ENCODE measurements around the gene WDR35.

The WDR35 gene

DNA sequence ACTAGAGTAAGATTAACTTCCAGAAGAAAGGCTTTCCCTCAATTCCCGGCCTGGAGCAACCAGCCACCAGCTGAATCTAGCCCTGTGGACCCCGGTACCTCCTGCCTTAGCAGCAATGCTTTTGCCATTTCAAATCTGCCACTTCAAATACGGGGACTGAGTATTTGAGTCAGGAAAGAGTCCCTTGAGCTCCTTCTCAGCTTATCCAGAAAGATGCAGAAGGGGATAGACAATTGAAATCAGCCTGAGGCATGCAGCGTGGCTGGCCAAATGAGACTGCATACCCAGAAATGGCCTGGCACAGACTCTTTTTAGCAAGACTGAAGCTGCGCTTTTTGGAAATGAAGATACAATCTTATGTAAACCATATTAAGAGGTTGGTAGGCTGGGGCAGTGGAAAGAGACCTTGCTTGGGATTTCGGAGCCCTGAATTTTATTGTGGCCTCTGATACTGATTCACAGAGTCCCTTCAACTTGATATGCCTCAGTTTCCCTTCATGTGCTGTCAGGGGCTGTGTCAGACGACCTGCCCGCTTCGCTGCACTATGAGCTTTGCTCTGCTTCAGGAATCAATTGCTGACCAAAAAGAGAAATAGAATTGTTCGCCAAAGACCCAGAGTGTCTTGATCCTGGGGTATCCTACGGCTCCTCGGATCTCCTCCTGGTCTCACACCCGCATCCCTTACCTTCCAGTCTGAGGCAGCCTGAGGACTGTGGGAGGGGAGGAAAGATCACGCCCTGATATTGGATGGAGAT is 21.5 kb upstream of the WDR35 start:
- DNase-seq = no peak

- DNase-seq = no peak
Measured at GRCh38 chr2:20008703-20009102, 18.8 kb upstream of the WDR35 start.

DNA sequence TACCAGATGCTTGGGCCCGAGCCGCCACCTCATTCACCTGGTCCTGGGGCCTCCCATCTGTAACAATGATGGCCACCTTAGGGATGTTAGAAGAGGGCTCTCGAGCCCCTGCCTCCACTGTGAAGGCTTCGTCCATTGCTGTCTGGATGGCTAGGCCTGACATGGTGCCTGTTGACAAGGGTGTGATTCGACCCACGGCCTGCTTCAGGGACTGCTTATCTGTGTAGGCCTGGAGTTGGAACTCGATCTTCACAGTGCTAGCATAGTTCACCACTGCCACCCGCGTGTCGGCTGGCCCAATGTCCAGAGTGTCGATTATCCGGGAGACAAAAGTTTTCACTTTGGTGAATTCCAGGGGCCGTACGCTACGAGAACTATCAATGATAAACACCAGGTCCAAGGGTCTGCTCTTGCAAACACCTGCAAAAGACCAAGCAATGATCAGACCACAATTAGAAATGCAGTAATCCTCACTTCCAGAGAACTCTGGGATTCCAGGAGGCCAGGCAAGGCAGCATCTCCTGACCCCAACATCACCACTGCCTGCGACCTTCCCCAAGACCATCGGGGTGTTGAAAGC is 16.1 kb upstream of the WDR35 start:
- DNase-seq = no peak

DNA sequence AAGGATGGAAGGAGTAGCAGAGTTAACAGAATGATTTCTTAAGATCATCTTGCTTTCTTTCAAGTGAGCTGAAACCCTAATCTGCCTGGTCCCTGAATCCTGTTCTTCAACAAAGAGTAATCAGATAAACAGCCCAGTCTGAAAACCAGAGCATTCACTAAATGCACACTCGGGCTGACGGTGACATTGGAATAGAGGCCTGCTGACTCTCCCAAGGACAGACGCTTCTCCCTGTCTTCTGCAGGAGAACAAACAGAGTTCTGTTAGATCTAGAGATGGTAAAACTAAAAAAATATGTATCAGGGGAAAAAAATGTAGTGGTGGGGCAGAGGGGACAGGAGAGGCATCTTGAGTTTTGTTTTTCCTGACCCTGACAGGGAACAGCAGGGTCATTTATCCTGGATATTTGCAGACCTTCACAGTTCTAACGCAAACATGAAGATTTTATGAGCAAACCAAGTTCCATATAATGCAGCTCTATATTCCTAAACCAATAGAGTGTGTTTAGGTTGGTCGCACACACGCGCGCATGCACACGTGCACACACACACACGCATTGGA is 15.2 kb upstream of the WDR35 start:
- no peak for DNase-seq

DNA sequence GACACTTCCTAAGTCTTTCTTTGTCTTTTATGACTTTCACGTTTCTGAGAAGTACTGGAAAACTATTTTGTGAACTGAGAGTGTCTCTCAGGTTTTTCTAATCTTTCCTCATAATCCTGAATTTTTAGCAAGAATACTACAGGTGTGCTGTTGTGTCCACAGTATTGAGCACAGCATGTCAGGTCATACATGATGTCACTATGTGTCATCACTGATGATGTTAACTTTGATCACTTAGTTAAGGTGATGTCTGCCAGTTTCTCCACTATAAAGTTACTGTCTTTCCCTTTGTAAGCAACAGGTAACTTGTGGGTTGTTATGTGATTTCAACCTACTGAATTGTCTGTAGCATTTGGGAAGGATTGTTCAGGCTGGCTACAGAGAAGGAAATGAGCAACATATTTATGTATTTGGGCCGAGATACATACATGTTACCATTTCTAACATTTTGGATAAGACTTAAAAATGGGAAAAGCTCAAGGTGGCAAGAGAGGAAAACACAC is 11.5 kb upstream of the WDR35 start:
- no peak for DNase-seq

DNA sequence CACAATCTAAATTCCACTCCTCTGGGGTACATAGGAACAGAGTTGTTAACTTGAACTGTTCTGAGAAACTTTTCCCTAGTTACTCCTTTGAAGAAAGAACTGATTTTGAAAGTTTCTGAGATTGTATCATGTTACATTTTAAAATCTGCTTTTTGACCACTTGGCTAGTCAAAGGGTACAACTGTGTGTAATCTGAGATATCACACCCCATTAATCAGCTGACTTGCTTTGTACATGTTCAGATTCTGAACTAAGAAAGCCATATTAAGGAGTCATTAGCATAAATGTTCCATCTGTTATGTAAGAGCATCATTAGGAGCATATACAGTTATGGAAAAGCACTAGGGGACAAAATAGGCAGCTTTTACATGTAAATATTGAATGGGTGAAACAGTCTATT is 3.8 kb upstream of the WDR35 start:
- no peak for DNase-seq

GRCh38 chr2:19991895-19992294 is 2.0 kb upstream of the WDR35 start:
- DNase-seq = no peak

DNA sequence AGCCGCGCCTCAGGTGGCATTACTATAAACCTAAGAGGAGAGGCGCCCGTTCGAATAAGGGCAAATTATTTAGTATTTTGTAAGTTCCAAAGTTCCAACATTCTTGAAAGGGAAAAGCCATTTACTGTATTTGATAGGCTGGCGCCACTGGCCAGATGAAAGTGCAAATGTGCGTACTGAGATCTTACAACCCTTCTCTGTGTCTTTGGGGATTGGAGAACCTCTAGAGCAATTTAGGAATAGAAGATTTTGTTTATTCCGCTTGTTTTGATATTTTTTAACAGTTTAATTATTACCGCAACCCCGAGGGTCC is 467 bp upstream of the WDR35 start:
- no peak for DNase-seq

- DNase-seq = no peak
Measured at GRCh38 chr2:19989342-19989666, 601 bp downstream of the WDR35 start.

- DNase-seq = no peak
Measured at GRCh38 chr2:19988600-19988999, 1.3 kb downstream of the WDR35 start.

DNA sequence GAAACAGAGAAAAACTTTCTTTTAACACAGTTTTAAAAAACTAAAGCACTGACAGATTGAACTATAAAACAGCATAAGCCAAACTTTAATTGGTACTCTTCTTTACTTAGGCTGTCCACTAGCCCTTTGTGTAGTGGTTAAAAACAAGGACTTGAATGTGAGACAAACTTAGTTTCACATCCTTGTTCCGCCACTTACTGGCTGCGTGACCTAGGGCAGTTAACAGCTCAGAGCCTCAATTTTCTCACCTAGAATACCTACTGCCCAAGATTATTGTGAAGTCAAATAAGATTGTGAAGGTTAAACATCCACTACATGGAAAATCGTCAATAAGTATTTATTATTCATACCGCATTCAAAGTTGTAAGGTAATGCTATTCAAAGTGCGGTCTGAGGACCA is 2.0 kb downstream of the WDR35 start:
- DNase-seq = no peak

DNA sequence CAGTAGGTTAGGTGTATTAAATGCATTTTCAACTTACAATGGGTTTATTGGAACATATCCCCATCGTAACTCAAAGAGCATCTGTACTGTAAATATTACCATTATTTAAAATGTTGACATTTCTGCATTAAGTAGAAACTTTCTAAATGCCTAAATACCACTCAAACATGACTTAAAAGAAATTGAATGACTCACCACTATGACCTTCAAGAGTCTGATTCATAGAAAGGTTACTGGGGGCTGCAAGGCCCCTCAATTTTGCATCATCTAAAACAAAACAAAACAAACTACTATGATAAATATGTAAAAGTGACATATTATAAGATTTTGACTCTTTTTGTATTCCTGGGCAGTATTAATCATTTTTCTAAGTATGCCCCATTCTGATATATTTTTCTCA is 7.6 kb downstream of the WDR35 start:
- no peak for DNase-seq

- DNase-seq = no peak
Measured at GRCh38 chr2:19979932-19980331, 10.0 kb downstream of the WDR35 start.

DNA sequence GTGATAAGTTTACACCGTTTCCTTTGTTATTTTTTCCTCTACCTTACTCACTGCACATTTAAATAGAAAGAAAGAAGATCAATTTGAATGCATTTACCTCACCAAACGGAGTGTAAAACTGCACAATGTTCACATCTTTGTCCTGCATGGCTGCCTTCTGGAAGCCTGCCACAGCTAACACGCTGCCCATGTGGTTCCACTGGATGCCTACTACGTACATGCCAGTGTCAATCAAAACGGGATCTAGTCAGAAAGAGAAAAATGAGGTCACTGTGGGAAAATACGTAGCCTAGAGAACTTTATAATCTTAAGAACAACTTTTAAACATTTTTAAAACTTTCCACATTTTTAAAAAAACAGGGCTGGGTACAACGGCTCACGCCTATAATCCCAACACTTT is 16.4 kb downstream of the WDR35 start:
- DNase-seq = no peak

GRCh38 chr2:19971691-19972090 is 18.2 kb downstream of the WDR35 start:
- DNase-seq = peak in 1 of 5 donors; percentile 67

- DNase-seq = no peak
Measured at GRCh38 chr2:19963386-19963785, 26.5 kb downstream of the WDR35 start.

DNA sequence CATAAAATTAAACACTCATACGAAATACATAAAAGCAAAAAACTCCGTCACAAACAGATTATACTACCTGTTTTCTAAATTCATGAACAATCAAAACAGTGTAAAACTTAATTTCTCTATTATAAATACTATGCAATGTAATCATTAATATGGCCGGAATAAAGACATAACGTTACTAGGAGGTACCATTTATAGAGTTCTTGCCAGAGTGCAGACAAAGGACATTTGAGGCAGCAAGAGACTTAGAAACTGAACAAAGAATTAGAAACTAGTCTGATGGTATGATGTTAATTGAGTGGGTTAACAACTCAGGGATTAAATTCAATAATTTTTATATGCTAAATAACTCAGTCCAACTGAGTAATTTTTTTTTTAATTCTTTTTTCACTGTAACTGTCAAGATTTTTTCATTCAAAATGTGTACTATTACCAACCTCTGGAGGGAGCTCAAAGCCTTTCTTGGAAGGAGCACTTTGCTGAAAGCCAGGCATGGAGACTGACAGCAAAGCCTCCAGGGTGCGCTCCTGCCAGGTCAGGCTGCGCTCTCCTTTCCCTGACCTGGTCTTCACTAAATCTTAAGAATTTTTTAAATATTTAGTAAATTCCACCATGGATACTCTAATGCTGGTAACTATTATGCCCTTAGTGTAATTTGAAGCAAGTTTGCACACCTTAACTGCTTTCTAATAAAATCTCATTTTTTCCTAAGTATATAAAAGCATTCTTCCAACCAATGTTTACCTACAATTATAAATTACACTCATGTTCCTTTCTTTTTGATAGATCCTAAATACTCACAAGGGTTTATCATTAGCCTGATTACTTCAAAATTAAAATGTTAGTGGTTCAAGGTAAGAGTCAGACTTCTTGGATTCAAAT is 34.1 kb downstream of the WDR35 start:
- peak; percentile 13 to 53 (median 22) for DNase-seq

- DNase-seq = no peak
Measured at GRCh38 chr2:19949071-19949470, 40.8 kb downstream of the WDR35 start.

- DNase-seq = no peak
Measured at GRCh38 chr2:19947184-19947940, 42.5 kb downstream of the WDR35 start.

DNA sequence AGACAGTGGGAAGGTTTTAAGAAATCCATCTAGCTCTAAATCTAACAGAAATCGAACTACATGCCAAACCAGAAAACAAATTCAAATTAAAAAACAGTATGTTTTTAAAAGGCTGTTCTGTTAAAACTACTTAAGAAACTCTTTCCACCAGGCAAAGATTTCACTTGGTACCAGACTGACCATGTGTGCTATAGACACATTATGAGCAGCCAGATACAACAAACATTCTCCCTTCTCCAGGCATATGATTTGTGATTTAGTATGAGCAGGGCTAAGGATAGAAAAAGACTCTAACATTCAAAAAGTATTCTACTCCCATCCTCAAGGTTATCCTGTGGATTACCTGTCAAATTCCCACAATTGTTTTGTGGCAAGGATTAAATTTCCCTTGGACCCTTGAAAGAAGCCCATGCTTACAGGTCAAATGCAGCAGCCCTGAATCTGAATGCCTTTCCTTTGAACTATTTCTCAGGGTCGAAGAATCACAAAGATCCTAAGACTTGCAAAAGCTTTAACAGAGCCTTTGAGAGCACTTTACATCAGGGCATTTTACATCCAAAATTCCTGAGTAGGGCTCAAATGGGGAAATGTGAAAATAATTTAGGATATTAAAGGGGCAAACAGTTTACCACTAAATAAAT is 45.6 kb downstream of the WDR35 start:
- no peak for DNase-seq

GRCh38 chr2:19943189-19943588 is 46.7 kb downstream of the WDR35 start:
- no peak for DNase-seq

DNA sequence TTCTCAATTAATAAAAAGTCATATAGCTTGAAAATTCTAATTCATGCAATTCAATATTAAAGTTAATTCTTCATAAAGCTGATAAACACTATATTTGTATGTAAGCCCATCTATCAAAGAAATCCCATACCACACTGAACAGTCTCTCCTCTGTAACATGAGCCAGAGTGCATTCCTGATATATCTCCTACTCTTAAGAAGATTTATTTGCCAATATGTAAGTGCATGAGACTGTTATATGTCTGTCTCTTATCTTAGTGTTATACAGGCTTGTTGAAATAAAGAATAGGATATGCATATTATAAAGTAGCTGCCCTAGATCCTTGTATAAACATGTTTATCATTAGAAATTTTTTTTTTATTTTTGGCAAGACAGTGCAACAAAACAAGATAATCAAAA is 47.7 kb downstream of the WDR35 start:
- DNase-seq = no peak

All from T-helper 1 cell (primary cell).